Epithelial cell of proximal tubule (primary cell): ENCODE data around the gene CCDC85C. TPM values are rescaled to one million over a fixed set of nuclear protein-coding genes. Genes with fewer than 3 reads are reported as not detected.

Experiments
- DNase-seq: peaks from one replicate; pipeline ENCODE4 v3.0.0-alpha.2; 2011; ENCODE audit warnings: low read depth
- H3K4me3 ChIP-seq: 2 replicates; pipeline ENCODE4 v1.5.1; 2011; ENCODE audit warnings: low read depth, mild to moderate bottlenecking, low read length
- CTCF ChIP-seq: conservative IDR thresholded peaks from 2 replicates; pipeline ENCODE4 v1.5.1; 2012; ENCODE audit warnings: low read depth, mild to moderate bottlenecking, low read length
- total RNA-seq: library from RNA; depleted of rRNA; stranded (reverse); fragments of >200 nt; gene quantifications from 2 replicates; pipeline ENCODE4 v1.2.3, GENCODE V29; 2015

The CCDC85C gene
- total RNA-seq, 1 donor from 2014 or later, result 29.6 TPM

- TF ChIP-seq CTCF, result no peak
- DNase-seq, result no peak
- H3K4me3 ChIP-seq, result no peak overlapping the region
Measured at GRCh38 chr14:99612071-99612737, 8.2 kb upstream of the CCDC85C start.

- no peak for DNase-seq
- TF ChIP-seq CTCF, result no peak
- H3K4me3 ChIP-seq, result no peak overlapping the region
Measured at GRCh38 chr14:99611646-99612045, 7.6 kb upstream of the CCDC85C start.

- no peak for DNase-seq
- no peak for TF ChIP-seq CTCF
- no peak overlapping the region for H3K4me3 ChIP-seq
Measured at GRCh38 chr14:99609245-99610170, 5.5 kb upstream of the CCDC85C start.

GRCh38 chr14:99608591-99608990 is 4.6 kb upstream of the CCDC85C start:
- H3K4me3 ChIP-seq, result no peak overlapping the region
- TF ChIP-seq CTCF, result no peak
- no peak for DNase-seq

- DNase-seq, result no peak
- no peak overlapping the region for H3K4me3 ChIP-seq
- no peak for TF ChIP-seq CTCF
Measured at GRCh38 chr14:99606359-99606758, 2.4 kb upstream of the CCDC85C start.

GRCh38 chr14:99605299-99605961 is 1.4 kb upstream of the CCDC85C start:
- TF ChIP-seq CTCF, result no peak
- DNase-seq, result no peak
- H3K4me3 ChIP-seq, result peak overlapping the region; percentile 85
